ENCODE measurements around the gene PCNX2.
"Not testable (repeated sequence)": the region's sequence is repeated elsewhere in the genome, so short reads cannot be mapped to it uniquely, and the experiment has no call there.

PCNX2 gene

GRCh38 chr1:233003638-233004037 is 291.9 kb downstream of the PCNX2 start:
- not testable (repeated sequence) for H3K27me3 ChIP-seq (ENCODE audit: control insufficient read depth in 1 of 2, insufficient read depth in 2 of 2, low read length in 2 of 2); H3K4me3 ChIP-seq (ENCODE audit: low read depth in 1 of 2, low read length in 2 of 2); H3K4me1 ChIP-seq (ENCODE audit: control insufficient read depth in 1 of 2, insufficient read depth in 2 of 2, low read length in 2 of 2); H3K27ac ChIP-seq (ENCODE audit: low read depth, low read length); H3K36me3 ChIP-seq (ENCODE audit: control insufficient read depth in 1 of 2, insufficient read depth in 2 of 2, low read length in 2 of 2); H3K9ac ChIP-seq (ENCODE audit: low read depth in 1 of 2, low read length in 2 of 2); H3K9me3 ChIP-seq (ENCODE audit: control insufficient read depth in 1 of 2, low read length in 2 of 2)

DNA sequence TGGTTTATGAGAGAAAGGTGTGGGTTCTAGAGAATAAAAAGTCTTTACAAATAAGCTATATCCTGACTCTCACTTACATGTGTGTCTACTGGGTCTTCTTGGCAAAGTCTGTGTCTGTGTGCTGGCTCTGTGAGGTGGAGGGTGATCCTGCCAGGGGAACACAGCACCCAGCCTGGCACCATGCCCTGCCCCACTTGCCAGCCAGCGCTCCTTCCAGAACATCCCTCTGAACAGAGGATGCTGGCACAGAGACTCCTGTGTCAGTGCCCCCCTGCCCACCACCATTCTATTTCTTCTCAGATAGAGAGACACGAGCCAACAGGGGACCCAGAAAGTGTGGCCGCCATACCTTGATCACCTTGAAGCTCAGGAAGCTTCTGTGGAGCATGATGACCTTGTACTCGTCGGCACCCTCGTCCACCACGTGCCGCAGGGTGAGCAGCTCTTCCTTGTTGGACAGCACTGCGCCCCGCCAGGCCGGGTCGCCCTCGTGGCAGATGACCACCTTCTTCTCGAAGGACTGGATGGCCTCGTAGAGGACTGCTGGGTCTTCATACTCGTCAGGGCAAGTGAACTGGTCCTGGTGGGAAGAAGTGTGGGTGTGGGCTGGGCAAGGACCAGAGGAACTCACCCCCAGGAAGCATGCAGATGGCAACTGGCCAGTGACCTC is 295.4 kb downstream of the PCNX2 start:
- H3K36me3 ChIP-seq (ENCODE audit: control insufficient read depth in 1 of 2, insufficient read depth in 2 of 2, low read length in 2 of 2) = peaks cover 11 to 12% of the 10 kb centered on the region in 2 donors
- no peak overlapping the region for H3K9ac ChIP-seq (ENCODE audit: low read depth in 1 of 2, low read length in 2 of 2)
- no peaks in the 10 kb centered on the region for H3K9me3 ChIP-seq (ENCODE audit: control insufficient read depth in 1 of 2, low read length in 2 of 2)
- H3K27ac ChIP-seq (ENCODE audit: low read depth, low read length) = no peak overlapping the region
- H3K27me3 ChIP-seq (ENCODE audit: control insufficient read depth in 1 of 2, insufficient read depth in 2 of 2, low read length in 2 of 2) = no peaks in the 10 kb centered on the region
- H3K4me3 ChIP-seq (ENCODE audit: low read depth in 1 of 2, low read length in 2 of 2) = no peak overlapping the region
- H3K4me1 ChIP-seq (ENCODE audit: control insufficient read depth in 1 of 2, insufficient read depth in 2 of 2, low read length in 2 of 2) = no peaks in the 10 kb centered on the region

- Histone ChIP-seq H3K4me3 (ENCODE audit: low read depth in 1 of 2, low read length in 2 of 2) (no peak overlapping the region), H3K27ac (ENCODE audit: low read depth, low read length) (no peak overlapping the region), H3K36me3 (ENCODE audit: control insufficient read depth in 1 of 2, insufficient read depth in 2 of 2, low read length in 2 of 2) (peaks cover 11 to 12% of the 10 kb centered on the region in 2 donors), H3K27me3 (ENCODE audit: control insufficient read depth in 1 of 2, insufficient read depth in 2 of 2, low read length in 2 of 2) (no peaks in the 10 kb centered on the region), H3K9me3 (ENCODE audit: control insufficient read depth in 1 of 2, low read length in 2 of 2) (peaks cover 2 to 6% of the 10 kb centered on the region in 2 donors), H3K9ac (ENCODE audit: low read depth in 1 of 2, low read length in 2 of 2) (no peak overlapping the region), H3K4me1 (ENCODE audit: control insufficient read depth in 1 of 2, insufficient read depth in 2 of 2, low read length in 2 of 2) (no peaks in the 10 kb centered on the region)
These were observed 296.9 kb downstream of the PCNX2 start for GRCh38 chr1:232998646-232999045.

DNA sequence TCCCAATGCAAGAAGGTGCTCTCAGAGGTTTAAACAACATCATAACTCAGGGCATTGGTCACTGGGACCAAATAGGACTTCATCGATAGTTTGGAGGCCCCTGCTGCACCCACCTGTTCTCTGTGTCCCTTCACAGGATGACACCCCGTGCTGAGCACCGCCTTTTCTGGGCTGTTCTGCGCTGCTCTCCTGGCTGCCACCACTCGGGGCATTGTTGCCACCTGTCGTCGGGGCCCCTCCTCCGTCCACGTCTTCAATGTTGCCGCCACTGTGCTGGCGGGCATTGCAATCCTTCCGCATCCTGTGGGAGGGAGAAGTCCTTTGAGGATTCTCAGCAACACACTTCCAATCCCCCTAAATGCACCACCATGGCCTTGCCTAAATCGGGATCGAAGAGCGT is 297.4 kb downstream of the PCNX2 start:
- no peaks in the 10 kb centered on the region for H3K4me1 ChIP-seq (ENCODE audit: control insufficient read depth in 1 of 2, insufficient read depth in 2 of 2, low read length in 2 of 2)
- H3K27ac ChIP-seq (ENCODE audit: low read depth, low read length) = no peak overlapping the region
- H3K4me3 ChIP-seq (ENCODE audit: low read depth in 1 of 2, low read length in 2 of 2) = no peak overlapping the region
- H3K27me3 ChIP-seq (ENCODE audit: control insufficient read depth in 1 of 2, insufficient read depth in 2 of 2, low read length in 2 of 2) = no peaks in the 10 kb centered on the region
- peaks cover 2 to 10% of the 10 kb centered on the region in 2 donors for H3K9me3 ChIP-seq (ENCODE audit: control insufficient read depth in 1 of 2, low read length in 2 of 2)
- peaks cover 11 to 12% of the 10 kb centered on the region in 2 donors for H3K36me3 ChIP-seq (ENCODE audit: control insufficient read depth in 1 of 2, insufficient read depth in 2 of 2, low read length in 2 of 2)
- H3K9ac ChIP-seq (ENCODE audit: low read depth in 1 of 2, low read length in 2 of 2) = no peak overlapping the region

GRCh38 chr1:232996143-232996542 is 299.4 kb downstream of the PCNX2 start:
- Histone ChIP-seq H3K4me3 (ENCODE audit: low read depth in 1 of 2, low read length in 2 of 2) (no peak overlapping the region), H3K27me3 (ENCODE audit: control insufficient read depth in 1 of 2, insufficient read depth in 2 of 2, low read length in 2 of 2) (no peaks in the 10 kb centered on the region), H3K27ac (ENCODE audit: low read depth, low read length) (no peak overlapping the region), H3K9ac (ENCODE audit: low read depth in 1 of 2, low read length in 2 of 2) (no peak overlapping the region), H3K9me3 (ENCODE audit: control insufficient read depth in 1 of 2, low read length in 2 of 2) (peaks cover 2 to 10% of the 10 kb centered on the region in 2 donors), H3K4me1 (ENCODE audit: control insufficient read depth in 1 of 2, insufficient read depth in 2 of 2, low read length in 2 of 2) (no peaks in the 10 kb centered on the region), H3K36me3 (ENCODE audit: control insufficient read depth in 1 of 2, insufficient read depth in 2 of 2, low read length in 2 of 2) (peaks cover 11 to 12% of the 10 kb centered on the region in 2 donors)

DNA sequence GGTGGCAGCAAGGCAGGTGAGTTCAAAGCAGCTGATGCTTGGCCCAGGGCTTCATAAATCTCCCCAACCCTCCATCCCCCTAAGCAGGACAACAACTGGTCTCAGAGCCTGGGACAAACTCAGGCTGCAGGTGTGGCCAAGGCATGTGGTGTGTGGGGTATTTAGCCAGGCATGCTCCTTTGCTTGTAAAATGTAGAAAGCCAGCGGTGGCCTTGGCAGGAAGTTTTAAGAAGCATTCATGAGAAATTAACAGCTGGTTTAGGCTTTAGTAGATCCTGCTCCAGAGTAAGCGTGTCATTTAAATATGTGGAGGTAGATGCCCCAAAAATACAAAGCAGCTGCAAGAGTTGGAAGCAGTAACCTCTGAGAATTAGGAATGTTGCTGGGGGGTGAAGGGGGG is 300.3 kb downstream of the PCNX2 start:
- Histone ChIP-seq H3K9me3 (ENCODE audit: control insufficient read depth in 1 of 2, low read length in 2 of 2) (peaks cover 2 to 10% of the 10 kb centered on the region in 2 donors), H3K9ac (ENCODE audit: low read depth in 1 of 2, low read length in 2 of 2) (no peak overlapping the region), H3K27me3 (ENCODE audit: control insufficient read depth in 1 of 2, insufficient read depth in 2 of 2, low read length in 2 of 2) (no peaks in the 10 kb centered on the region), H3K36me3 (ENCODE audit: control insufficient read depth in 1 of 2, insufficient read depth in 2 of 2, low read length in 2 of 2) (peaks cover 11 to 12% of the 10 kb centered on the region in 2 donors), H3K4me1 (ENCODE audit: control insufficient read depth in 1 of 2, insufficient read depth in 2 of 2, low read length in 2 of 2) (no peaks in the 10 kb centered on the region), H3K27ac (ENCODE audit: low read depth, low read length) (no peak overlapping the region), H3K4me3 (ENCODE audit: low read depth in 1 of 2, low read length in 2 of 2) (no peak overlapping the region)

GRCh38 chr1:232993555-232993954 is 302.0 kb downstream of the PCNX2 start:
- Histone ChIP-seq H3K36me3 (ENCODE audit: control insufficient read depth in 1 of 2, insufficient read depth in 2 of 2, low read length in 2 of 2) (peaks cover 11 to 12% of the 10 kb centered on the region in 2 donors), H3K4me3 (ENCODE audit: low read depth in 1 of 2, low read length in 2 of 2) (no peak overlapping the region), H3K9me3 (ENCODE audit: control insufficient read depth in 1 of 2, low read length in 2 of 2) (peaks cover 2 to 10% of the 10 kb centered on the region in 2 donors), H3K27me3 (ENCODE audit: control insufficient read depth in 1 of 2, insufficient read depth in 2 of 2, low read length in 2 of 2) (no peaks in the 10 kb centered on the region), H3K4me1 (ENCODE audit: control insufficient read depth in 1 of 2, insufficient read depth in 2 of 2, low read length in 2 of 2) (no peaks in the 10 kb centered on the region), H3K27ac (ENCODE audit: low read depth, low read length) (no peak overlapping the region), H3K9ac (ENCODE audit: low read depth in 1 of 2, low read length in 2 of 2) (no peak overlapping the region)

DNA sequence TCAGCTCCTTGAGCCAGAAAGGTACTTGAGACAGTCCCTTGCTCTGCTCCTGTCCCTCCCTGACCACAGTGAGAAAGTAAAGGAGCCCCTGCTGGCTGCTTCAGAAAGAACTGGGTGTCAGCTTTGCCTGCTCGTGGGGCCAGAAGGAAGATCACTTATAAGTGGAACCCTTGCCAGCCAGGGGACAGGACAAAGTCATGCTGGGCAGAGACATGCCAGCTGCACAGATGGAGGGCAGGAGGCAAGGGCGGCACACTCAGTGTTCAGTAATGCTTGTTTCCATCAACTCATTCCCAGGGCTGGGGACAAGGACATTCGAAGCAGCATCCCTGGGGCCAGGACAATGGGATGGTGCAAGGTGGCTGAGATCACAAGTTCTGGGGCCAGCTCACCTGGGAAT is 303.3 kb downstream of the PCNX2 start:
- Histone ChIP-seq H3K36me3 (ENCODE audit: control insufficient read depth in 1 of 2, insufficient read depth in 2 of 2, low read length in 2 of 2) (peaks cover under 1 to 1% of the 10 kb centered on the region in 2 donors), H3K27ac (ENCODE audit: low read depth, low read length) (no peak overlapping the region), H3K27me3 (ENCODE audit: control insufficient read depth in 1 of 2, insufficient read depth in 2 of 2, low read length in 2 of 2) (no peaks in the 10 kb centered on the region), H3K9ac (ENCODE audit: low read depth in 1 of 2, low read length in 2 of 2) (no peak overlapping the region), H3K4me3 (ENCODE audit: low read depth in 1 of 2, low read length in 2 of 2) (no peak overlapping the region), H3K4me1 (ENCODE audit: control insufficient read depth in 1 of 2, insufficient read depth in 2 of 2, low read length in 2 of 2) (no peaks in the 10 kb centered on the region), H3K9me3 (ENCODE audit: control insufficient read depth in 1 of 2, low read length in 2 of 2) (peaks cover 2 to 10% of the 10 kb centered on the region in 2 donors)

- Histone ChIP-seq H3K36me3 (ENCODE audit: control insufficient read depth in 1 of 2, insufficient read depth in 2 of 2, low read length in 2 of 2) (no peaks in the 10 kb centered on the region), H3K9ac (ENCODE audit: low read depth in 1 of 2, low read length in 2 of 2) (no peak overlapping the region), H3K9me3 (ENCODE audit: control insufficient read depth in 1 of 2, low read length in 2 of 2) (peaks cover 2 to 10% of the 10 kb centered on the region in 2 donors), H3K27me3 (ENCODE audit: control insufficient read depth in 1 of 2, insufficient read depth in 2 of 2, low read length in 2 of 2) (no peaks in the 10 kb centered on the region), H3K4me1 (ENCODE audit: control insufficient read depth in 1 of 2, insufficient read depth in 2 of 2, low read length in 2 of 2) (no peaks in the 10 kb centered on the region), H3K4me3 (ENCODE audit: low read depth in 1 of 2, low read length in 2 of 2) (no peak overlapping the region), H3K27ac (ENCODE audit: low read depth, low read length) (no peak overlapping the region)
These were observed 304.3 kb downstream of the PCNX2 start for GRCh38 chr1:232991238-232991637.

GRCh38 chr1:232990176-232991128 is 305.1 kb downstream of the PCNX2 start:
- Histone ChIP-seq H3K27me3 (ENCODE audit: control insufficient read depth in 1 of 2, insufficient read depth in 2 of 2, low read length in 2 of 2) (no peaks in the 10 kb centered on the region), H3K4me3 (ENCODE audit: low read depth in 1 of 2, low read length in 2 of 2) (no peak overlapping the region), H3K36me3 (ENCODE audit: control insufficient read depth in 1 of 2, insufficient read depth in 2 of 2, low read length in 2 of 2) (no peaks in the 10 kb centered on the region), H3K9me3 (ENCODE audit: control insufficient read depth in 1 of 2, low read length in 2 of 2) (peaks cover 2 to 10% of the 10 kb centered on the region in 2 donors), H3K27ac (ENCODE audit: low read depth, low read length) (no peak overlapping the region), H3K4me1 (ENCODE audit: control insufficient read depth in 1 of 2, insufficient read depth in 2 of 2, low read length in 2 of 2) (peaks cover 0 to 2% of the 10 kb centered on the region in 2 donors), H3K9ac (ENCODE audit: low read depth in 1 of 2, low read length in 2 of 2) (no peak overlapping the region)
